K562 (cell line): ENCODE measurements around the gene COL6A2. TPM values are rescaled to one million over a fixed set of nuclear protein-coding genes. Genes with fewer than 3 reads are reported as not detected.

Source experiments
- ATAC-seq: fragments of 200-7000 bp; cut with Tn5 transposase; 3 replicates; pipeline ENCODE4 v1.9.1; 2020; ENCODE audit warnings: moderate library complexity
- BruUV-seq: library from RNA; stranded (reverse); fragments of 400-500 nt; replicated peaks from 2 replicates; lab custom pipeline; 2021; lab: Mats Ljungman, UMichigan
- CTCF ChIA-PET: fragments of 300-600 bp; formaldehyde crosslinking; extraction: SDS; loops from one replicate; lab custom pipeline; 2021; ENCODE audit warnings: low intra/inter-chr PET ratio; lab: Yijun Ruan, JAX
- POLR2A ChIA-PET: fragments of 300-600, 350-650 bp; sonication (Branson Sonifier 250); formaldehyde crosslinking; extraction: SDS; loops from one replicate; lab custom pipeline; 2021; ENCODE audit warnings: antibody characterized with exemption, inconsistent platforms; lab: Yijun Ruan, JAX
- DNase-seq, 4 experiments: peaks; one replicate each; pipeline versions ENCODE4 v3.0.0 to v3.0.0-alpha.2; 2011 to 2018; ENCODE audit warnings: low spot score in 3 of 4, mixed read lengths in 3 of 4; ENCODE audit errors: extremely low read depth in 1 of 4
- FAIRE-seq: peaks from 2 replicates; lab custom pipeline; 2011; peaks lifted over from hg19 to GRCh38; lab: Jason Lieb, UNC
- H2AFZ ChIP-seq: 2 replicates; pipeline ENCODE4 v1.6.0; 2011; ENCODE audit warnings: low read depth, low read length, control low read depth, inconsistent platforms
- H3K27ac ChIP-seq: fragments of 200-600 bp; 3 replicates; pipeline ENCODE4 v1.8.0; 2011; ENCODE audit warnings: low read depth, mild to moderate bottlenecking, control low read depth, inconsistent platforms, low read length, moderate library complexity, mixed read lengths; ENCODE audit errors: extremely low read depth
- H3K27me3 ChIP-seq, 2 experiments: fragments of 300-600 bp in 1 of 2; 2 replicates in 1 of 2; 3 replicates in 1 of 2; pipeline versions ENCODE4 v1.6.0 to v1.8.0; 2011; ENCODE audit warnings: inconsistent platforms in 2 of 2, low read length in 2 of 2, mild to moderate bottlenecking in 1 of 2, mixed read lengths in 1 of 2, moderate library complexity in 1 of 2; ENCODE audit not compliant: control insufficient read depth in 2 of 2, insufficient read depth in 2 of 2
- H3K36me3 ChIP-seq: fragments of 300-600 bp; 3 replicates; pipeline ENCODE4 v1.8.0; 2011; ENCODE audit warnings: mild to moderate bottlenecking, low read length, inconsistent platforms; ENCODE audit not compliant: control insufficient read depth, insufficient read depth
- H3K4me1 ChIP-seq, 2 experiments: fragments of 200-600 bp in 1 of 2; replicated peaks in 1 of 2; 2 replicates in 1 of 2; 3 replicates in 1 of 2; pipeline versions ENCODE4 v1.5.1 to v1.8.0; 2011; ENCODE audit warnings: inconsistent platforms in 2 of 2, low read length in 2 of 2, mild to moderate bottlenecking in 1 of 2, mixed read lengths in 1 of 2, moderate library complexity in 1 of 2; ENCODE audit not compliant: control insufficient read depth in 2 of 2, insufficient read depth in 2 of 2
- H3K4me2 ChIP-seq: 2 replicates; pipeline ENCODE4 v1.6.1; 2011; ENCODE audit warnings: low read length, control low read depth, inconsistent platforms, mixed read lengths; ENCODE audit not compliant: insufficient read depth
- H3K4me3 ChIP-seq: fragments of 200-600 bp; sonication (generic), shearing (Covaris generic); 2 replicates; pipeline ENCODE4 v1.5.1; 2016; ENCODE audit warnings: control low read depth, inconsistent platforms
- H3K79me2 ChIP-seq: fragments of 200-600 bp; 3 replicates; pipeline ENCODE4 v1.8.0; 2011; ENCODE audit warnings: low read length, inconsistent platforms; ENCODE audit not compliant: control insufficient read depth, insufficient read depth
- H3K9ac ChIP-seq, 2 experiments: 2 replicates each; pipeline versions ENCODE4 v1.6.0 to v1.6.1; 2011; ENCODE audit warnings: low read depth in 2 of 2, low read length in 2 of 2, control low read depth in 1 of 2, inconsistent platforms in 1 of 2, mild to moderate bottlenecking in 1 of 2, mixed read lengths in 1 of 2; ENCODE audit not compliant: insufficient read depth in 1 of 2
- H3K9me1 ChIP-seq: one replicate; pipeline ENCODE4 v1.6.0; 2011; ENCODE audit warnings: inconsistent platforms, mild to moderate bottlenecking, low read length, moderate library complexity; ENCODE audit not compliant: control insufficient read depth, insufficient read depth
- H3K9me3 ChIP-seq: replicated peaks from 2 replicates; pipeline ENCODE4 v1.5.1; 2011; ENCODE audit warnings: low read depth, low read length, inconsistent platforms; ENCODE audit not compliant: control insufficient read depth, insufficient read depth
- H4K20me1 ChIP-seq: replicated peaks from 2 replicates; pipeline ENCODE4 v1.6.1; 2011; ENCODE audit warnings: low read length, inconsistent platforms, mixed read lengths; ENCODE audit not compliant: control insufficient read depth, insufficient read depth
- CC2D1A ChIP-seq: fragments of 450-650 bp; IDR thresholded peaks from 2 replicates; pipeline ENCODE4 v1.6.1; 2017; ENCODE audit warnings: mild to moderate bottlenecking
- CTCF ChIP-seq, 3 experiments: IDR thresholded peaks in 2 of 3; conservative IDR thresholded peaks in 1 of 3; 2 replicates each; pipeline ENCODE4 v1.5.1; 2011 to 2012; ENCODE audit warnings: low read length in 3 of 3, mild to moderate bottlenecking in 3 of 3, control low read depth in 2 of 3, improper control_type of control experiment in 1 of 3, inconsistent platforms in 1 of 3, low read depth in 1 of 3, mixed read lengths in 1 of 3, moderate library complexity in 1 of 3; ENCODE audit not compliant: insufficient read depth in 2 of 3
- WGBS: fragments of 100-300 bp; shearing (Covaris generic); methylation state at CpG from one replicate; pipeline ENCODE4 v1.1.6; 2016; ENCODE audit warnings: low coverage, mixed read lengths; ENCODE audit not compliant: insufficient coverage; ENCODE audit errors: missing lambda C conversion rate; 5-methylcytosine and 5-hydroxymethylcytosine counted together
- in situ Hi-C: fragments of 300-500 bp; cut with MboI; formaldehyde crosslinking; loops from 4 replicates; pipeline ENCODE4 v1.15.0; 2018; ENCODE audit warnings: inconsistent platforms, mixed read lengths
- intact Hi-C: fragments of 100-400 bp; cut with micrococcal nuclease; formaldehyde crosslinking; loops from 2 replicates; pipeline ENCODE4 v1.14.2; 2022
- polyA plus RNA-seq, 8 experiments: library from polyadenylated mRNA; depleted of rRNA in 4 of 8; stranded (reverse) in 5 of 8; unstranded in 3 of 8; fragments of >200 nt; fragmentation: Nextera tagmentation in 2 of 8; fragmentation: Illumina TruSeq in 1 of 8; extraction: Ambion mirVana in 2 of 8; extraction: Trizol in 1 of 8; gene quantifications; 2 replicates each; pipeline versions ENCODE4 v1.2.1 to v1.2.3, GENCODE V29; 2011 to 2014; ENCODE audit warnings: inconsistent platforms in 1 of 8, missing spikeins in 1 of 8
- total RNA-seq, 7 experiments: library from RNA; depleted of rRNA in 6 of 7; stranded (reverse); fragments of >200 nt in 6 of 7; fragmentation: Illumina TruSeq in 2 of 7; extraction: Trizol in 2 of 7; gene quantifications; 2 replicates each; pipeline versions ENCODE4 v1.2.1 to v1.2.3, GENCODE V29; 2011 to 2021; ENCODE audit warnings: low replicate concordance in 1 of 7

The COL6A2 gene
- total and polyA plus RNA-seq, 9 of the 15 experiments (the other 6 are each of a cell fraction or from before 2014, with no cell fraction given) = 0.07 to 1.1 (median 0.24) TPM; not detected in 3

- Histone ChIP-seq H3K27me3 (peaks cover 28 to 63% of the 10 kb centered on the region in 2 experiments), H3K4me1 (peaks cover 0 to 24% of the 10 kb centered on the region in 2 experiments; a peak in 2 of 5 replicates), H2AFZ (no peak overlapping the region), H3K4me2 (no peak overlapping the region), H3K79me2 (no peaks in the 10 kb centered on the region), H3K4me3 (no peak overlapping the region), H3K27ac (no peak overlapping the region), H3K9me3 (no peaks in the 10 kb centered on the region), H3K36me3 (no peaks in the 10 kb centered on the region), H3K9ac (no peak overlapping the region), H4K20me1 (0 out of 2 replicates have a peak, but pooled peaks cover 6% of the 10 kb centered on the region), H3K9me1 (no peaks in the 10 kb centered on the region)
- BruUV-seq = no TSS peak
- WGBS = 10% methylated on average over 16 of the region's 16 CpGs
- in situ Hi-C loops (no loop called here), intact Hi-C loops (loop anchor here (5.0 kb wide), 1 partner anchor 123 kb away; no protein-coding TSS in a partner anchor)
- ChIA-PET CTCF (interaction anchor here (0.6 kb wide), 1 partner anchor 127 kb away, joined by 3 read pairs; no protein-coding TSS in a partner anchor), POLR2A (no interaction called here)
- DNase-seq (peak in 2 of 4 experiments; percentile 24 to 25), FAIRE-seq (no peak), ATAC-seq (no peak; the same call in 2 of the 3 replicates)
- no peak for TF ChIP-seq CC2D1A
- 0 out of 6 replicates have a peak, but pooled peaks of 1 of the 3 experiments have one; percentile 33 for TF ChIP-seq CTCF (IDR thresholded peaks at IDR 0.05 in 2 of 3, conservative IDR thresholded peaks at IDR 0.05 in 1 of 3; ENCODE audit: insufficient read depth in 2 of 3, low read depth in 1 of 3, low read length in 3 of 3)
Observed at GRCh38 chr21:46095083-46095719, 2.7 kb upstream of the COL6A2 start.
